Spleen (tissue), 11 donors: ENCODE measurements around the gene GPR183. TPM values are rescaled to one million over a fixed set of nuclear protein-coding genes. Genes with fewer than 3 reads are reported as not detected.
A peak's percentile ranks its signal among the peaks of the same experiment; 100 is the strongest.

Source experiments
- DNase-seq: peaks from one replicate; pipeline ENCODE4 v3.0.0-alpha.2; 2020
- H3K27ac ChIP-seq, 8 donors: fragments of 200-600 bp; sonication (generic) in 7 of 8; 1 replicate in 4 of 8; 2 replicates in 4 of 8; pipeline versions ENCODE4 v1.5.0 to v1.8.0; 2016 to 2021; ENCODE audit warnings: inconsistent platforms in 4 of 8, mild to moderate bottlenecking in 4 of 8, moderate library complexity in 1 of 8
- H3K27me3 ChIP-seq, 7 donors: fragments of 200-600 bp; sonication (generic) in 6 of 7; replicated peaks in 1 of 7; 1 replicate in 4 of 7; 2 replicates in 3 of 7; pipeline versions ENCODE4 v1.5.0 to v1.8.0; 2016 to 2021; ENCODE audit warnings: inconsistent platforms in 3 of 7, mild to moderate bottlenecking in 1 of 7
- H3K36me3 ChIP-seq, 6 donors: fragments of 200-600 bp; sonication (generic) in 5 of 6; 1 replicate in 4 of 6; 2 replicates in 2 of 6; pipeline versions ENCODE4 v1.5.0 to v1.8.0; 2016 to 2021; ENCODE audit warnings: inconsistent platforms in 2 of 6
- H3K4me1 ChIP-seq, 6 donors: fragments of 200-600 bp; sonication (generic) in 5 of 6; 1 replicate in 3 of 6; 2 replicates in 3 of 6; pipeline versions ENCODE4 v1.5.0 to v1.8.0; 2016 to 2021; ENCODE audit warnings: inconsistent platforms in 3 of 6
- H3K4me3 ChIP-seq, 8 donors: fragments of 200-600 bp; sonication (generic) in 7 of 8; 1 replicate in 4 of 8; 2 replicates in 4 of 8; pipeline versions ENCODE4 v1.5.0 to v1.8.0; 2016 to 2021; ENCODE audit warnings: inconsistent platforms in 4 of 8, mild to moderate bottlenecking in 4 of 8, moderate library complexity in 2 of 8
- H3K9me3 ChIP-seq, 8 donors: fragments of 200-600 bp; sonication (generic) in 7 of 8; 1 replicate in 4 of 8; 2 replicates in 4 of 8; pipeline versions ENCODE4 v1.5.0 to v1.8.0; 2016 to 2021; ENCODE audit warnings: inconsistent platforms in 4 of 8
- CTCF ChIP-seq, 11 experiments: fragments of 200-600 bp in 7 of 11; fragments of 450-650 bp in 4 of 11; sonication (generic) in 4 of 11; IDR thresholded peaks in 8 of 11; conservative IDR thresholded peaks in 3 of 11; 1 replicate in 7 of 11; 2 replicates in 4 of 11; pipeline versions ENCODE4 v1.4.0 to v1.8.0; 2016 to 2021; ENCODE audit warnings: antibody characterized with exemption in 11 of 11, inconsistent platforms in 4 of 11, mild to moderate bottlenecking in 1 of 11
- POLR2A ChIP-seq, 3 donors: fragments of 450-650 bp; IDR thresholded peaks; one replicate each; pipeline ENCODE4 v1.5.1; 2017; ENCODE audit warnings: antibody characterized with exemption in 3 of 3, mild to moderate bottlenecking in 1 of 3
- POLR2AphosphoS5 ChIP-seq, 3 donors: sonication (generic); formaldehyde crosslinking; IDR thresholded peaks; one replicate each; pipeline ENCODE4 v1.5.1; 2017; ENCODE audit warnings: antibody characterized with exemption in 3 of 3
- WGBS, 5 donors: extraction: QIAGEN DNeasy Blood & Tissue Kit in 3 of 5; methylation state at CpG; one replicate each; pipeline versions ENCODE4 v1.1.5 to v1.1.7; 2013 to 2018; 5-methylcytosine and 5-hydroxymethylcytosine counted together
- intact Hi-C: fragments of 100-400 bp; cut with DNase I; formaldehyde crosslinking; loops from one replicate; pipeline ENCODE4 v1.15.0; 2023; ENCODE audit warnings: low total_unique reads
- polyA plus RNA-seq, 3 donors: library from polyadenylated mRNA; stranded (reverse); fragments of 200-250 nt; gene quantifications; one replicate each; pipeline ENCODE4 v1.2.1, GENCODE V29; 2013
- total RNA-seq, 7 donors: library from RNA; depleted of rRNA in 3 of 7; stranded (reverse); fragments of >200 nt in 3 of 7; fragmentation: NEBNext Ultra II Directional in 4 of 7; extraction: Animal tissue kit (Norgen Biotek cat#: 25700) in 4 of 7; gene quantifications; one replicate each; pipeline versions ENCODE4 v1.1.0 to v1.2.1, GENCODE V29; 2016 to 2021
- donor health status: healthy with polysubstance abuse.
- donor health status: DM: no; HTN: no; CAD: no; lungs with moderate emphysema.
- donor health status: DM: no; HTN: no; CAD: no.
- donor health status: Bipolar disorder and iron deficiency.
- donor health status: healthy.
- donor health status: DM: no; HTN: no; CAD: no.
- donor health status: DM: yes; HTN: yes; CAD: no.

Gene GPR183
- total and polyA plus RNA-seq, 10 donors: 29.1 to 83.6 (median 56.6) TPM

GRCh38 chr13:99332456-99332855, 25.3 kb upstream of the GPR183 start:
- Histone ChIP-seq H3K36me3 (peaks cover 0 to 36% (median 9%) of the 10 kb centered on the region in 6 donors), H3K4me3 (no peak overlapping the region), H3K27me3 (no peaks in the 10 kb centered on the region), H3K27ac (peak overlapping the region in 1 of 8 donors; percentile 20), H3K4me1 (peaks cover 3 to 57% (median 23%) of the 10 kb centered on the region in 6 donors), H3K9me3 (no peaks in the 10 kb centered on the region)
- TF ChIP-seq CTCF (IDR thresholded peaks at IDR 0.05 in 8 of 11, conservative IDR thresholded peaks at IDR 0.05 in 3 of 11): no peak
- no peak for TF ChIP-seq POLR2A (IDR thresholded peaks at IDR 0.05)
- TF ChIP-seq POLR2AphosphoS5 (IDR thresholded peaks at IDR 0.05): no peak
- 51 to 79% (median 69%) methylated on average over 9 of the region's 9 CpGs for WGBS, 5 donors
- DNase-seq: no peak
- intact Hi-C loops: no loop called here

- Histone ChIP-seq H3K36me3 (peaks cover 0 to 36% (median 9%) of the 10 kb centered on the region in 6 donors), H3K4me1 (peaks cover 3 to 55% (median 23%) of the 10 kb centered on the region in 6 donors), H3K9me3 (no peaks in the 10 kb centered on the region), H3K27ac (peak overlapping the region in 1 of 8 donors; percentile 20), H3K27me3 (no peaks in the 10 kb centered on the region), H3K4me3 (no peak overlapping the region)
- DNase-seq: no peak
- intact Hi-C loops: no loop called here
- no peak for TF ChIP-seq CTCF (IDR thresholded peaks at IDR 0.05 in 8 of 11, conservative IDR thresholded peaks at IDR 0.05 in 3 of 11)
- TF ChIP-seq POLR2A (IDR thresholded peaks at IDR 0.05): no peak
- no peak for TF ChIP-seq POLR2AphosphoS5 (IDR thresholded peaks at IDR 0.05)
- 53 to 71% (median 64%) methylated on average over 4 to 5 of the region's 5 CpGs for WGBS, 5 donors
Observed at GRCh38 chr13:99331881-99332293, 24.7 kb upstream of the GPR183 start.

GRCh38 chr13:99330942-99331341, 23.7 kb upstream of the GPR183 start:
- Histone ChIP-seq H3K36me3 (peaks cover 0 to 32% (median 9%) of the 10 kb centered on the region in 6 donors), H3K27ac (no peak overlapping the region), H3K4me1 (peaks cover 3 to 55% (median 28%) of the 10 kb centered on the region in 6 donors), H3K9me3 (no peaks in the 10 kb centered on the region), H3K4me3 (no peak overlapping the region), H3K27me3 (no peaks in the 10 kb centered on the region)
- no peak for TF ChIP-seq CTCF (IDR thresholded peaks at IDR 0.05 in 8 of 11, conservative IDR thresholded peaks at IDR 0.05 in 3 of 11)
- no peak for TF ChIP-seq POLR2AphosphoS5 (IDR thresholded peaks at IDR 0.05)
- TF ChIP-seq POLR2A (IDR thresholded peaks at IDR 0.05): no peak
- no peak for DNase-seq
- 61 to 81% (median 70%) methylated on average over 6 of the region's 6 CpGs for WGBS, 5 donors
- intact Hi-C loops: no loop called here

- peaks cover 0 to 43% (median 9%) of the 10 kb centered on the region in 6 donors for H3K36me3 ChIP-seq
- no peak overlapping the region for H3K4me3 ChIP-seq
- no peaks in the 10 kb centered on the region for H3K9me3 ChIP-seq
- H3K27me3 ChIP-seq: no peaks in the 10 kb centered on the region
- intact Hi-C loops: no loop called here
- H3K27ac ChIP-seq: no peak overlapping the region
- H3K4me1 ChIP-seq: peaks cover 0 to 55% (median 24%) of the 10 kb centered on the region in 6 donors
- TF ChIP-seq POLR2AphosphoS5 (IDR thresholded peaks at IDR 0.05): no peak
- no peak for TF ChIP-seq CTCF (IDR thresholded peaks at IDR 0.05 in 8 of 11, conservative IDR thresholded peaks at IDR 0.05 in 3 of 11)
- TF ChIP-seq POLR2A (IDR thresholded peaks at IDR 0.05): no peak
- DNase-seq: no peak
- WGBS, 5 donors: 33 to 100% (median 90%) methylated on average over 1 of the region's 1 CpG
Observed at GRCh38 chr13:99329477-99329876, 22.3 kb upstream of the GPR183 start.
